ENCODE measurements around the gene TBX10.

Gene TBX10

DNA sequence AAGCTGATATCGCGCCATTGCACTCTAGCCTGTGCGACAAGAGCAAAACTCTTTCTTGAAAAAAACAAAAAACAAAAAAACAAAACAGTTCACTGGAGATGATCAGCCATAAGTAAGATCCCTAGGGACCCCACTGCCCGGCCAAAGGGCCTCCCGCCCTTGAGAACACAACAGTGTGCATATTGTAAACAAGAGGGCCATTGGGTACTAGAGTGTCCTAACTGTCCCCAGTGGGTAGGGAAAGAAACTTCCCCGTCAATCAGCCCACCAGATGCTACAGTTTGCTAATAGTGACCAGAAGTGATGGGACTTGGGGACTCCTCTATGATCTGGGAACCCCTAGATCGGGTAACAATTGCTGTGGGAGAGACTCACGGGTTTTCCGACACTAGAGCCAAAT, 14.7 kb upstream of the TBX10 start:
- TF ChIP-seq, protein P1, sequence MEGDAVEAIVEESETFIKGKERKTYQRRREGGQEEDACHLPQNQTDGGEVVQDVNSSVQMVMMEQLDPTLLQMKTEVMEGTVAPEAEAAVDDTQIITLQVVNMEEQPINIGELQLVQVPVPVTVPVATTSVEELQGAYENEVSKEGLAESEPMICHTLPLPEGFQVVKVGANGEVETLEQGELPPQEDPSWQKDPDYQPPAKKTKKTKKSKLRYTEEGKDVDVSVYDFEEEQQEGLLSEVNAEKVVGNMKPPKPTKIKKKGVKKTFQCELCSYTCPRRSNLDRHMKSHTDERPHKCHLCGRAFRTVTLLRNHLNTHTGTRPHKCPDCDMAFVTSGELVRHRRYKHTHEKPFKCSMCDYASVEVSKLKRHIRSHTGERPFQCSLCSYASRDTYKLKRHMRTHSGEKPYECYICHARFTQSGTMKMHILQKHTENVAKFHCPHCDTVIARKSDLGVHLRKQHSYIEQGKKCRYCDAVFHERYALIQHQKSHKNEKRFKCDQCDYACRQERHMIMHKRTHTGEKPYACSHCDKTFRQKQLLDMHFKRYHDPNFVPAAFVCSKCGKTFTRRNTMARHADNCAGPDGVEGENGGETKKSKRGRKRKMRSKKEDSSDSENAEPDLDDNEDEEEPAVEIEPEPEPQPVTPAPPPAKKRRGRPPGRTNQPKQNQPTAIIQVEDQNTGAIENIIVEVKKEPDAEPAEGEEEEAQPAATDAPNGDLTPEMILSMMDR (IDR thresholded peaks at IDR 0.05; ENCODE audit: low read length, missing control alignments), result no peak
- DNase-seq (ENCODE audit: low read depth), result no peak
- H3K4me3 ChIP-seq (replicated peaks; ENCODE audit: low read depth, low read length), result no peak overlapping the region

GRCh38 chr11:67652965-67653845, 13.6 kb upstream of the TBX10 start:
- DNase-seq (ENCODE audit: low read depth), result no peak
- TF ChIP-seq, protein P1 (IDR thresholded peaks at IDR 0.05; ENCODE audit: low read length, missing control alignments), result no peak

DNA sequence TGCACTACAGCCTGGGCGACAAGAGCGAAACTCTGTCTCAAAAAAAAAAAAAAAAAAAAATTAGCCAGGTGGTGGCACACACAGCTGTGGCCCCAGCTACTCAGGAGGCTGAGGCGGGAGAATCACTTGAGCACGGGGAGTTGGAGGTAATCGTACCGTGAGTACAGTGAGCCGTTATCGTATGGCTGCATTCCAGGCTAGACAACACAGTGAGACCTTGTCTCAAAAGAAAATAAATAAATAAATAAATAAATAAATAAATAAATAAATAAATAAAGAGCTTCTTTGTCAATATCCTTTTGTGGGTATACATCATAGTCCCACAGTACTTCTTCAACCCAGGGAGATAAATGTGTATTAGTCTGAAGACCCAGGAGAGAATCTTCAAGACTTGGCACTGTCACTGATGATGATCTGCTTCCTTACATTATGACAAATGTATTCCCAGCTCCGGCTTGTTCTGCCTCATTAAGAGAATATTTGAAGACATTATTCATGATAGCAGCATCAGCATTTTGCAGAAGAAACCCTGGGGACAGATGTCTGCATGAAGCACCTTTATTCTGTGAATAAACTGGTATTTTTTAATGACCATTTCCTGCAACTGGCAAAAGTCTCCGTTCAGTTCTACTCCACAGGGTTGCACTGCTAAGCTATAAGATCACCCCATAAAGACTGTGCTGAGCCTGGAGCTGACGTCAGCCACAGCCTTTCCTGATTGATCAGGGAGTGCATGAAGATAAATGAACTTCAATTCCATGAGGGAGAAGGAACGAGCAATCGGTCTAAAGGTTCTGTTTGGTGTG, 12.6 kb upstream of the TBX10 start:
- no peak for DNase-seq (ENCODE audit: low read depth)
- no peak overlapping the region for H3K4me3 ChIP-seq (replicated peaks; ENCODE audit: low read depth, low read length)
- TF ChIP-seq, protein P1 (IDR thresholded peaks at IDR 0.05; ENCODE audit: low read length, missing control alignments), result no peak

More at GRCh38 chr11:67652965-67653845, 13.6 kb upstream of the TBX10 start:
- no peak overlapping the region for H3K4me3 ChIP-seq (replicated peaks; ENCODE audit: low read depth, low read length)

DNA sequence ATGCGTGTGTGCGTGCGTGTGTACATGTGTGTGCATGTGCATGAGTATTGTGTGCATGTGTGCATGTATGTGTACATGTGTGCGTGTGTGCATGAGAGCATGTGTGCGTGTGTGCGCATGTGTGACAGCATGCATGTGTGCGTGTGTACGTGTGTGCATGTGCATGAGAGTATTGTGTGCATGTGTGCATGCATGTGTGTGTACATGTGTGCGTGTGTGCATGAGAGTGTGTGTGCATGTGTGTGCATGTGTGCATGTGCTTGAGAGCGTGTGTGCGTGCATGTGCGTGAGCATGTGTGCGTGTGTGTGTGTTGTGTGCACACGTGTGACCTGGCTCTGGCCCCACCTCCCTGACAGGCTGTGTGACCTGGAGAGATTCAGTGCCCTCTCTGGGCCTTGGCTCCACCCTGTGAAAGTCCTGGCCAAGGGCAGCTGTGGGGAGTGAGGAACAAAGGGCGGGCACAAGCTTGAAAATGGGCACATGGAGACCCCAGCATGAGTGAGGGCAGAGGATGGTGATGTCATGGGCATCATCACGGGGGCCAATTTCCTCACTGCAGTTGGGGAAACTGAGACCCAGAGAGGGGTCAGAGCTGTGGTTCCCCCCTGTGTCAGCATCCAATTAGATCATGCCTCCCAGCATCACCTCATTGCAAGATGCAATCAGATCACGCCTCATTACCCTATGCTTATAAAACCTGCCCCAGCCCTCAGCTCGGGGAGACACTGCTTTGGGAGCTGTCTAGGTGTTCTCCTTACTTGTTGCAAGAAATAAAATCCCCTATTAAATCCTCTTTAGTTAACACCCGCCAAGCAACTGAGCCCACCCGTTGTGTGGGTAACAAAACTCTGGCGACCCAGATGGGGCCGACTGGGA, 10.3 kb upstream of the TBX10 start:
- no peak overlapping the region for H3K4me3 ChIP-seq (replicated peaks; ENCODE audit: low read depth, low read length)
- TF ChIP-seq, protein P1 (IDR thresholded peaks at IDR 0.05; ENCODE audit: low read length, missing control alignments), result no peak
- no peak for DNase-seq (ENCODE audit: low read depth)

DNA sequence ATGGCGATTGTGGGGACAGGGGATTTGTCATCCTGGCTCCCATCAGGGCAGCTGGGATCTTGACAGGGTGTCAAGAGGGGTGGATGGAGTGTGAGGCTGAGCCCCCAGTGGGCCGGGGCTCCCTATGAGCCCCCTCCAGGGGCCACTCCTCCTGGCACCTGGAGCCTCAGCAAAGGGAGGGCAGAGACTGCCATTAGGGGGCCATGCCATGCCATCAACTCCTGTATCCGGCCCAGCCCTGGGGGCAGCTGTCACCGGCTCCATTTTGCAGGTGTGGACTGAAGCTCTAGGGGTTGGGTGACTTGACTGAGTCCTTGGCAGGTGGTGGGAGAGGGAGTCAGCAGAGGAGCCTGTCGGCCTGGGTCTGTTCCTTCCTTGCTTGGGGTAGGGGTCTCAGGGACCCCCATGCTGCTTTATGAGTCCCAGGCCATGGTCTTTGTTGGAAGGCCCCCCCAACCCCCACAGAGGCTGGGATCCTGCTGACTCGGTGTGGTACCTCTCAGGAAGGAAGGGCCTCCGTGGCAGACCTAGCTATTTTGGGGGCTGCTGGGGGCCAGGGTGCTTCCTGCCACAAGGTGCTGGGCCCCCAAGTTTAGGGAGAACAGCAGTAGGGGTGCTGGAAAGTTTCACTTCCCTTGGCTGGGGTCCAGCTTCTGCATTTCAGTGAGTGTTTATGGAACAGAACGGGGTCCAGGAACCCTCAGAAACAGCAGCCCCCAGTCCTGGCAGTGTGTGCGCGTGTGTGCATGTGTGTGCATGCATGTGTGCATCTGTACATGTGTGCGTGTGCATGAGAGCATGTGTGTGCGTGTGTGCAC, 9.4 kb upstream of the TBX10 start:
- TF ChIP-seq, protein P1 (IDR thresholded peaks at IDR 0.05; ENCODE audit: low read length, missing control alignments), result no peak
- H3K4me3 ChIP-seq (replicated peaks; ENCODE audit: low read depth, low read length), result no peak overlapping the region
- DNase-seq (ENCODE audit: low read depth), result no peak

Measured in fibroblast of pulmonary artery (primary cell).